GM12878 (cell line): Measurements from ENCODE around the gene AMBRA1. TPM values are rescaled to one million over a fixed set of nuclear protein-coding genes. Genes with fewer than 3 reads are reported as not detected.
"Not testable (repeated sequence)": the region's sequence is repeated elsewhere in the genome, so short reads cannot be mapped to it uniquely, and the experiment has no call there.

Experiments used
- ATAC-seq: fragments of 200-7000 bp; cut with Tn5 transposase; 3 replicates; pipeline ENCODE4 v1.9.1; 2020; ENCODE audit warnings: mild to moderate bottlenecking, moderate library complexity
- BruUV-seq: library from RNA; stranded (reverse); fragments of 400-500 nt; replicated peaks from 2 replicates; lab custom pipeline; 2021; lab: Mats Ljungman, UMichigan
- CTCF ChIA-PET: fragments of 300-600 bp; sonication (Branson Sonifier 250); formaldehyde crosslinking; extraction: SDS; loops from one replicate; lab custom pipeline; 2021; ENCODE audit warnings: inconsistent platforms; lab: Yijun Ruan, JAX
- POLR2A ChIA-PET: fragments of 350-600 bp; formaldehyde crosslinking; extraction: SDS; loops from one replicate; lab custom pipeline; 2021; ENCODE audit warnings: inconsistent platforms; lab: Charles Lee
- RAD21 ChIA-PET: fragments of 300-600 bp; sonication (Branson Sonifier 250); formaldehyde crosslinking; loops from one replicate; lab custom pipeline; 2023; ENCODE audit warnings: antibody characterized with exemption; ENCODE audit not compliant: unreplicated experiment; lab: Charles Lee
- SMC1A ChIA-PET: fragments of 300-600 bp; sonication (Branson Sonifier 250); formaldehyde crosslinking; loops from one replicate; lab custom pipeline; 2023; ENCODE audit not compliant: unreplicated experiment, uncharacterized antibody; lab: Charles Lee
- DNase-seq: peaks from one replicate; pipeline ENCODE4 v3.0.0-alpha.2; 2011; ENCODE audit warnings: low read depth, low spot score
- FAIRE-seq: peaks from 3 replicates; lab custom pipeline; 2011; peaks lifted over from hg19 to GRCh38; lab: Jason Lieb, UNC
- H2AFZ ChIP-seq: 2 replicates; pipeline ENCODE4 v1.6.0; 2011; ENCODE audit warnings: low read depth, low read length, control low read depth; ENCODE audit not compliant: control insufficient read depth
- H3K27ac ChIP-seq: 2 replicates; pipeline ENCODE4 v1.5.1; 2011; ENCODE audit warnings: control low read depth; ENCODE audit not compliant: control insufficient read depth, insufficient read depth
- H3K27me3 ChIP-seq, 2 experiments: replicated peaks in 1 of 2; 2 replicates each; pipeline versions ENCODE4 v1.6.0 to v1.6.1; 2011; ENCODE audit warnings: low read length in 1 of 2; ENCODE audit not compliant: control insufficient read depth in 2 of 2, insufficient read depth in 2 of 2
- H3K36me3 ChIP-seq, 2 experiments: 2 replicates each; pipeline ENCODE4 v1.5.1; 2011; ENCODE audit warnings: low read length in 1 of 2; ENCODE audit not compliant: control insufficient read depth in 2 of 2, insufficient read depth in 2 of 2
- H3K4me1 ChIP-seq: 2 replicates; pipeline ENCODE4 v1.6.1; 2011; ENCODE audit warnings: mild to moderate bottlenecking, low read length, moderate library complexity, mixed read lengths; ENCODE audit not compliant: control insufficient read depth, insufficient read depth
- H3K4me2 ChIP-seq: 2 replicates; pipeline ENCODE4 v1.6.0; 2011; ENCODE audit warnings: control low read depth; ENCODE audit not compliant: control insufficient read depth, insufficient read depth
- H3K4me3 ChIP-seq: fragments of 200-600 bp; sonication (generic); 2 replicates; pipeline ENCODE4 v1.5.1; 2016
- H3K79me2 ChIP-seq: 2 replicates; pipeline ENCODE4 v1.6.0; 2011; ENCODE audit warnings: low read length; ENCODE audit not compliant: control insufficient read depth, insufficient read depth
- H3K9ac ChIP-seq: 2 replicates; pipeline ENCODE4 v1.8.0; 2011; ENCODE audit warnings: low read length, control low read depth, mixed read lengths; ENCODE audit not compliant: control insufficient read depth, insufficient read depth
- H3K9me3 ChIP-seq: replicated peaks from 3 replicates; pipeline ENCODE4 v1.5.1; 2011; ENCODE audit warnings: mild to moderate bottlenecking, low read length; ENCODE audit not compliant: control insufficient read depth, insufficient read depth
- H4K20me1 ChIP-seq: 2 replicates; pipeline ENCODE4 v1.6.0; 2011; ENCODE audit not compliant: control insufficient read depth, insufficient read depth
- CHD2 ChIP-seq: IDR thresholded peaks from 2 replicates; pipeline ENCODE4 v1.6.1; 2011; ENCODE audit warnings: low read depth, low read length, improper control_type of control experiment, borderline replicate concordance
- MTA2 ChIP-seq: fragments of 450-650 bp; IDR thresholded peaks from 2 replicates; pipeline ENCODE4 v1.6.1; 2016; ENCODE audit warnings: low read depth, mild to moderate bottlenecking, moderate library complexity
- POLR2AphosphoS5 ChIP-seq: IDR thresholded peaks from 2 replicates; pipeline ENCODE4 v1.6.1; 2011; ENCODE audit warnings: mild to moderate bottlenecking, low read length, inconsistent platforms
- RCOR1 ChIP-seq: conservative IDR thresholded peaks from 2 replicates; pipeline ENCODE4 v1.6.1; 2012; ENCODE audit warnings: low read depth, low read length, improper control_type of control experiment
- WGBS: methylation state at CpG from one replicate; pipeline ENCODE4 v1.1.6; 2016; ENCODE audit warnings: low lambda C conversion rate; ENCODE audit not compliant: insufficient replicate concordance, insufficient coverage; ENCODE audit errors: missing lambda C conversion rate; 5-methylcytosine and 5-hydroxymethylcytosine counted together
- in situ Hi-C: fragments of 300-500 bp; cut with MboI; formaldehyde crosslinking; loops from 9 replicates; pipeline ENCODE4 v1.14.3; 2018; ENCODE audit warnings: mixed read lengths
- intact Hi-C: fragments of 100-400 bp; cut with micrococcal nuclease; formaldehyde crosslinking; loops from one replicate; pipeline ENCODE4 v1.14.2; 2022; ENCODE audit not compliant: unreplicated experiment
- polyA plus RNA-seq, 11 experiments: library from polyadenylated mRNA; depleted of rRNA in 4 of 11; unstranded in 6 of 11; stranded (reverse) in 5 of 11; fragments of >200 nt; fragmentation: Nextera tagmentation in 4 of 11; fragmentation: Illumina TruSeq in 1 of 11; extraction: Ambion mirVana in 4 of 11; extraction: Trizol in 1 of 11; gene quantifications; 1 replicate in 1 of 11; 2 replicates in 10 of 11; pipeline versions ENCODE4 v1.2.1 to v1.2.3, GENCODE V29; 2011 to 2016; ENCODE audit warnings: inconsistent platforms in 2 of 11, missing spikeins in 2 of 11, low read depth in 1 of 11
- total RNA-seq, 4 experiments: library from RNA; depleted of rRNA in 3 of 4; stranded (reverse); fragments of >200 nt in 3 of 4; fragmentation: Illumina TruSeq in 1 of 4; extraction: Trizol in 1 of 4; gene quantifications; 2 replicates each; pipeline versions ENCODE4 v1.2.1 to v1.2.3, GENCODE V29; 2013 to 2021

Gene AMBRA1
- total and polyA plus RNA-seq, 10 of the 15 experiments (the other 5 are each of a cell fraction or from before 2014, with no cell fraction given), result 0.57 to 34.3 (median 13.7) TPM

DNA sequence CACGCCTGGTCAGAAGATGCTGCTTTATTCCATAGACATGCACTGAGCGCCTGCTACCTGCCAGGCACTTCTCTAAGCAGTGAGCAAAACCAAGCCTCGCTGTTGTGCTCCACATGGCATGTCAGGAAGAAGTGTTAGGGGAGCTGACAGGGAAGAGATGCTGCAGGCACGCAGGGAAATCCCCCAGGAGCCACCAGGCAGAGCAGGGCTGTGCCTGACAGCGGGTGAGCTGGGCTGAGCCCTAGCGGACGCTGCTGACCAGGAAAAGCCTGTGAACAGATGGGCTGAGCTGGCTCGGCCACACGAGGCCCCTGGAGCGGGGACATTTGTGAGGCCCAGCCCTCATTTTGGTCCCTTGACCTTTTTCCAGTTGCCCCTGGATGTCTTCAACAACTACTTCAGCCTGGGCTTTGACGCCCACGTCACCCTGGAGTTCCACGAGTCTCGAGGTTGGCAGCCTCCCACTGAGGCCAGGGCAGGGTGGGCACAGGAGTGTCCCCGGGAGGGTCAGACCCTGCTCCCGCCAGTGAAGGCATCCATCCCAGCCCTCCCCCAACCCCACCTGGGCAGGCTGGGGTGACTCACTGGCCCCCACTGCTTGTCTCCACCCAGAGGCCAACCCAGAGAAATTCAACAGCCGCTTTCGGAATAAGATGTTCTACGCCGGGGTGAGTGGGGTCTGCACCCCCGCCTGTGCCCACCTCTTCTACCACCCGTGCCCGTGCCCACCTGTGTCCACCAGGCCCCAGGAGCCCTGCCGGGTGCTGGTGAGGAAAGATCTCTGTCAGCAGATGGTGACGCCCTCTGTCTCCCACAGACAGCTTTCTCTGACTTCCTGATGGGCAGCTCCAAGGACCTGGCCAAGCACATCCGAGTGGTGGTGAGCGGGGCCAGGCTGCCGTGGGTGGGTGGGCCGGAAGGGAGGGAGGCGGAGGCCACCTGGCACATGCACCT is 219.8 kb downstream of the AMBRA1 start:
- DNase-seq (no peak), ATAC-seq (no peak), FAIRE-seq (no peak)
- ChIA-PET CTCF (no interaction called here), RAD21 (no interaction called here), POLR2A (no interaction called here), SMC1A (no interaction called here)
- Histone ChIP-seq H3K9me3 (no peaks in the 10 kb centered on the region), H4K20me1 (no peaks in the 10 kb centered on the region), H2AFZ (no peak overlapping the region), H3K9ac (no peak overlapping the region), H3K4me3 (no peak overlapping the region), H3K79me2 (no peaks in the 10 kb centered on the region), H3K4me1 (no peaks in the 10 kb centered on the region), H3K4me2 (no peak overlapping the region), H3K27ac (no peak overlapping the region), H3K27me3 (no peaks in the 10 kb centered on the region)
- in situ Hi-C loops (no loop called here), intact Hi-C loops (no loop called here)
- WGBS, result 92% methylated on average over 27 of the region's 30 CpGs
- BruUV-seq, result no TSS peak
- TF ChIP-seq CHD2 (no peak), POLR2AphosphoS5 (no peak), RCOR1 (no peak), MTA2 (no peak)
- TF ChIP-seq, all 136 proteins: peak for 0
- peaks cover 4 to 32% of the 10 kb centered on the region in 2 experiments; a peak in 3 of 4 replicates for H3K36me3 ChIP-seq

DNA sequence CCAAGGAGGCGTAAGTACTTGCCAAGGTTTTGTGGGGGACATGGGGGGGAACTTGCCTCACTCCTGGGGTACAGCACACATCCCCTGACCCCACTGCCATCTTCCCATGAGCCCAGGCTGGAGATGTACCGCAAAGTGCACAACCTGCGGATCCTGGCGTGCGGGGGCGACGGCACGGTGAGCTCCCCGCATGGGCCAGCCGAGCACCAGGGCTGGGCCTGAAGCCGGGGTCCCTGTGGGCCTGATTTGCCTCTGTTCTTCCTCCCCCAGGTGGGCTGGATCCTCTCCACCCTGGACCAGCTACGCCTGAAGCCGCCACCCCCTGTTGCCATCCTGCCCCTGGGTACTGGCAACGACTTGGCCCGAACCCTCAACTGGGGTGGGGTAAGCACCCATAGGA is 221.3 kb downstream of the AMBRA1 start:
- H3K27ac ChIP-seq, in situ Hi-C loops, H3K4me3 ChIP-seq, RAD21 ChIA-PET, ATAC-seq, H3K79me2 ChIP-seq, intact Hi-C loops, H3K4me1 ChIP-seq, H2AFZ ChIP-seq, DNase-seq, FAIRE-seq, BruUV-seq, SMC1A ChIA-PET, H3K9ac ChIP-seq, H4K20me1 ChIP-seq, H3K9me3 ChIP-seq, H3K4me2 ChIP-seq, H3K27me3 ChIP-seq: not testable (repeated sequence)
- WGBS, result 94% methylated on average over 15 of the region's 15 CpGs
- H3K36me3 ChIP-seq, result peaks cover 13 to 36% of the 10 kb centered on the region in 2 experiments; a peak in 3 of 4 replicates
- ChIA-PET CTCF (interaction anchor here (15.2 kb wide), 1 partner anchor 21 kb away, joined by 423 read pairs; the partner anchor contains the start of gene DGKZ), POLR2A (interaction anchor here (0.6 kb wide), 1 partner anchor 144 kb away, joined by 3 read pairs; no protein-coding TSS in a partner anchor)
